Kidney (tissue), 14 donors: ENCODE results near the gene JCAD. TPM values are rescaled to one million over a fixed set of nuclear protein-coding genes. Genes with fewer than 3 reads are reported as not detected.

Experiments used
- DNase-seq, 5 donors: peaks; one replicate each; pipeline ENCODE4 v3.0.0-alpha.2; 2013 to 2020
- FAIRE-seq: peaks from 2 replicates; lab custom pipeline; 2012; peaks lifted over from hg19 to GRCh38; lab: Jason Lieb, UNC
- H3K27ac ChIP-seq, 2 donors: one replicate each; pipeline ENCODE4 v1.7.0; 2013; ENCODE audit warnings: low read depth in 2 of 2, low read length in 2 of 2, inconsistent platforms in 1 of 2
- H3K27me3 ChIP-seq: one replicate; pipeline ENCODE4 v1.7.1; 2013; ENCODE audit warnings: low read length, inconsistent platforms; ENCODE audit not compliant: control insufficient read depth, insufficient read depth
- H3K36me3 ChIP-seq, 3 donors: one replicate each; pipeline versions ENCODE4 v1.7.0 to v1.7.1; 2013; ENCODE audit warnings: low read length in 3 of 3, control low read depth in 1 of 3, inconsistent platforms in 1 of 3; ENCODE audit not compliant: insufficient read depth in 3 of 3, control insufficient read depth in 2 of 3
- H3K4me1 ChIP-seq, 3 donors: one replicate each; pipeline versions ENCODE4 v1.7.0 to v1.7.1; 2013; ENCODE audit warnings: low read length in 3 of 3, inconsistent platforms in 1 of 3, low read depth in 1 of 3; ENCODE audit not compliant: control insufficient read depth in 2 of 3, insufficient read depth in 2 of 3
- H3K4me3 ChIP-seq, 3 donors: one replicate each; pipeline versions ENCODE4 v1.7.0 to v1.8.1; 2013; ENCODE audit warnings: low read length in 3 of 3, control low read depth in 1 of 3, inconsistent platforms in 1 of 3
- H3K9ac ChIP-seq, 3 donors: one replicate each; pipeline versions ENCODE4 v1.7.0 to v1.7.1; 2013; ENCODE audit warnings: low read length in 3 of 3, control low read depth in 1 of 3, inconsistent platforms in 1 of 3
- H3K9me3 ChIP-seq, 3 donors: one replicate each; pipeline versions ENCODE4 v1.7.0 to v1.7.1; 2013; ENCODE audit warnings: low read length in 3 of 3, control low read depth in 1 of 3, inconsistent platforms in 1 of 3; ENCODE audit not compliant: control insufficient read depth in 2 of 3, insufficient read depth in 1 of 3
- CTCF ChIP-seq: IDR thresholded peaks from 3 replicates; pipeline ENCODE4 v1.5.1; 2012; ENCODE audit warnings: mild to moderate bottlenecking, moderate library complexity, borderline replicate concordance; ENCODE audit not compliant: insufficient read depth; ENCODE audit errors: extremely low read depth
- intact Hi-C: fragments of 100-400 bp; cut with DNase I; formaldehyde crosslinking; loops from one replicate; pipeline ENCODE4 v1.11.1; 2022
- polyA plus RNA-seq: library from polyadenylated mRNA; stranded (reverse); fragments of 350-450 nt; fragmentation: Illumina TruSeq; extraction: RNeasy Lipid Tissue Mini Kit (QIAGEN cat#74804); gene quantifications from one replicate; pipeline ENCODE4 v1.2.3, GENCODE V29; 2014; ENCODE audit warnings: low read depth, low replicate concordance; ENCODE audit not compliant: insufficient read depth
- total RNA-seq: library from RNA; stranded (reverse); fragmentation: NEBNext Ultra II Directional; extraction: Animal tissue kit (Norgen Biotek cat#: 25700); gene quantifications from one replicate; pipeline ENCODE4 v1.2.1, GENCODE V29; 2021
- donor health status: control.
- donor health status: control.
- donor health status: control.
- donor health status: control.
- donor health status: control.
- donor health status: DM: yes; HTN: yes; CAD: no.
- donor health status: Normal renal cell carcinoma (clear cell type).

Gene JCAD
- total and polyA plus RNA-seq, 2 donors from 2014 or later = 15.7 to 27.1 TPM

- Histone ChIP-seq H3K4me3 (no peak overlapping the region), H3K9ac (no peak overlapping the region), H3K27me3 (no peaks in the 10 kb centered on the region), H3K9me3 (no peaks in the 10 kb centered on the region), H3K27ac (no peak overlapping the region), H3K4me1 (peaks cover 0 to 11% (median 10%) of the 10 kb centered on the region in 3 donors), H3K36me3 (no peaks in the 10 kb centered on the region)
- FAIRE-seq (no peak), DNase-seq (no peak)
- intact Hi-C loops = no loop called here
- no peak for TF ChIP-seq CTCF
These were observed 29.5 kb downstream of the JCAD start for GRCh38 chr10:30029872-30030256.

- DNase-seq (no peak), FAIRE-seq (no peak)
- no peaks in the 10 kb centered on the region for H3K36me3 ChIP-seq
- no peaks in the 10 kb centered on the region for H3K27me3 ChIP-seq
- intact Hi-C loops = no loop called here
- no peaks in the 10 kb centered on the region for H3K9me3 ChIP-seq
- H3K27ac ChIP-seq = no peak overlapping the region
- peaks cover 0 to 11% (median 10%) of the 10 kb centered on the region in 3 donors for H3K4me1 ChIP-seq
- H3K9ac ChIP-seq = no peak overlapping the region
- H3K4me3 ChIP-seq = no peak overlapping the region
- TF ChIP-seq CTCF = no peak
These were observed 30.1 kb downstream of the JCAD start for GRCh38 chr10:30029164-30029871.

GRCh38 chr10:30028738-30029030, 30.7 kb downstream of the JCAD start:
- H3K4me3 ChIP-seq = no peak overlapping the region
- no peak for TF ChIP-seq CTCF
- no peaks in the 10 kb centered on the region for H3K36me3 ChIP-seq
- DNase-seq (peak in 1 of 5 donors; percentile 64), FAIRE-seq (no peak)
- no peaks in the 10 kb centered on the region for H3K9me3 ChIP-seq
- H3K9ac ChIP-seq = no peak overlapping the region
- intact Hi-C loops = no loop called here
- peaks cover 0 to 11% (median 10%) of the 10 kb centered on the region in 3 donors for H3K4me1 ChIP-seq
- no peak overlapping the region for H3K27ac ChIP-seq
- H3K27me3 ChIP-seq = no peaks in the 10 kb centered on the region
